K562 (cell line): ENCODE measurements around the gene SLAMF7. TPM values are rescaled to one million over a fixed set of nuclear protein-coding genes. Genes with fewer than 3 reads are reported as not detected.

ENCODE experiments used
- CBFA2T3 ChIP-seq: fragments of 450-650 bp; IDR thresholded peaks from 2 replicates; pipeline ENCODE4 v1.6.1; 2017
- ESRRB ChIP-seq: fragments of 250-450 bp; sonication (Bioruptor Pico); IDR thresholded peaks from 2 replicates; pipeline ENCODE4 v1.5.0; 2020; ENCODE audit warnings: mild to moderate bottlenecking, moderate library complexity, borderline replicate concordance
- HNRNPH1 ChIP-seq: fragments of 200-400 bp; formaldehyde crosslinking; optimal IDR thresholded peaks from 2 replicates; pipeline ENCODE3; 2017; ENCODE audit warnings: low read depth, mild to moderate bottlenecking, low read length, moderate library complexity
- IRF9 ChIP-seq: fragments of 450-650 bp; IDR thresholded peaks from 2 replicates; pipeline ENCODE4 v1.6.1; 2016; ENCODE audit warnings: missing biosample characterization, missing genetic modification characterization
- MITF ChIP-seq: IDR thresholded peaks from 2 replicates; pipeline ENCODE4 v1.6.1; 2014; ENCODE audit warnings: antibody characterized with exemption
- MXI1 ChIP-seq: IDR thresholded peaks from 2 replicates; pipeline ENCODE4 v1.6.1; 2011; ENCODE audit warnings: low read depth, mild to moderate bottlenecking, improper control_type of control experiment, low read length
- ZBTB17 ChIP-seq: fragments of 450-650 bp; formaldehyde crosslinking; IDR thresholded peaks from 2 replicates; pipeline ENCODE4 v1.4.0; 2020; ENCODE audit warnings: mild to moderate bottlenecking
- ZEB2 ChIP-seq: fragments of 450-650 bp; IDR thresholded peaks from 2 replicates; pipeline ENCODE4 v1.6.1; 2016
- polyA plus RNA-seq, 8 experiments: library from polyadenylated mRNA; depleted of rRNA in 4 of 8; stranded (reverse) in 5 of 8; unstranded in 3 of 8; fragments of >200 nt; fragmentation: Nextera tagmentation in 2 of 8; fragmentation: Illumina TruSeq in 1 of 8; extraction: Ambion mirVana in 2 of 8; extraction: Trizol in 1 of 8; gene quantifications; 2 replicates each; pipeline versions ENCODE4 v1.2.1 to v1.2.3, GENCODE V29; 2011 to 2014; ENCODE audit warnings: inconsistent platforms in 1 of 8, missing spikeins in 1 of 8
- total RNA-seq, 7 experiments: library from RNA; depleted of rRNA in 6 of 7; stranded (reverse); fragments of >200 nt in 6 of 7; fragmentation: Illumina TruSeq in 2 of 7; extraction: Trizol in 2 of 7; gene quantifications; 2 replicates each; pipeline versions ENCODE4 v1.2.1 to v1.2.3, GENCODE V29; 2011 to 2021; ENCODE audit warnings: low replicate concordance in 1 of 7

SLAMF7 gene
- total and polyA plus RNA-seq, 9 of the 15 experiments (the other 6 are each of a cell fraction or from before 2014, with no cell fraction given): 0.11 to 1.2 (median 0.22) TPM; not detected in 2

GRCh38 chr1:160800645-160801408, 61.8 kb downstream of the SLAMF7 start (continued):
- TF ChIP-seq HNRNPH1: no peak
- TF ChIP-seq MXI1: no peak
- TF ChIP-seq ZEB2: no peak
- TF ChIP-seq IRF9 (tag): no peak
- TF ChIP-seq ESRRB (CRISPR knock-in tag): no peak
- TF ChIP-seq MITF: no peak
- TF ChIP-seq ZBTB17 (CRISPR knock-in tag): no peak
- no peak for TF ChIP-seq CBFA2T3
